Islet precursor cell (in vitro differentiated cells): ENCODE measurements around the gene GMDS.
"Not testable (repeated sequence)": the region's sequence is repeated elsewhere in the genome, so short reads cannot be mapped to it uniquely, and the experiment has no call there.

Experiments used
- DNase-seq: peaks from one replicate; pipeline ENCODE4 v3.0.0-alpha.2; 2018

GMDS gene

GRCh38 chr6:1850121-1850839, 395.1 kb downstream of the GMDS start:
- no peak for DNase-seq

DNA sequence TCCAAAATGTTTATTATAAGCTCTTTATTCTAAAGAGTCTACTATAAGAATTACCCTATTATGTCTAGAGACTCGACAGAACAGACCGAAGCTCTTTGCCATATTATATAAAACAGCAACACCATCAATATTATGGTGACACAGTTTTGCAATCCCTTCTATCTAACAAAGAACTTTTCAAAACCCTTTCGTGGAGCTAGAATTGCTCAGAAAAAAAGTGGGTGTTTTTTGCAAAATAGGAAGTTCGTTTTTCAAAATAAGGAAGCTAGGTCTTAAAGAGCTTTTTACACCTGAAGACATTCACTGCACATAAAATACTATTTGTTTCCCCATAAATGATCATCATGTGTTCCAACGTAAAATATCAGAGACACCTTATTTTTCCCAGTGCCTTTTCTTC, 395.7 kb downstream of the GMDS start:
- DNase-seq: no peak

- no peak for DNase-seq
Observed at GRCh38 chr6:1848752-1849151, 396.7 kb downstream of the GMDS start.

GRCh38 chr6:1846611-1847010, 398.8 kb downstream of the GMDS start:
- DNase-seq: no peak

- DNase-seq: not testable (repeated sequence)
Observed at GRCh38 chr6:1845543-1845942, 399.9 kb downstream of the GMDS start.

DNA sequence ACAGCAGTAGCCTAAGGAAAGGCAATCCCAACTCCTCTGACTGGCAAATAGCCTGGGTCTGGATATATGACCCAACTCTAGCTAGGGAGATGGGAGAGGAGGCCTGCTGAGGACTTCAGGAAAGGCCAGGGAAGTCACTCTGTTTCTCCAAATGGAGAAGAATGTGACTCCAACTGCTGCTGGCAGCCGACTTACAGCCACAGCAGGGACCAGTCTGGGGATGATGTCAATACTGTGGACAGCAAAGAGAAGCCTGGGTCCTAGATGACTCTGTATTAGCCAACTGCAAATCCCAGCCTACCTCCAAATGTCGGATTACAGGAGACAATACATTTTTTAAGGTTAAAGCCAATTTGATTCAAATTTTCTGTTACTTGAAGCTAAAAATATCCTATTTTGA, 403.1 kb downstream of the GMDS start:
- no peak for DNase-seq

GRCh38 chr6:1841136-1841535, 404.3 kb downstream of the GMDS start:
- DNase-seq: no peak

DNA sequence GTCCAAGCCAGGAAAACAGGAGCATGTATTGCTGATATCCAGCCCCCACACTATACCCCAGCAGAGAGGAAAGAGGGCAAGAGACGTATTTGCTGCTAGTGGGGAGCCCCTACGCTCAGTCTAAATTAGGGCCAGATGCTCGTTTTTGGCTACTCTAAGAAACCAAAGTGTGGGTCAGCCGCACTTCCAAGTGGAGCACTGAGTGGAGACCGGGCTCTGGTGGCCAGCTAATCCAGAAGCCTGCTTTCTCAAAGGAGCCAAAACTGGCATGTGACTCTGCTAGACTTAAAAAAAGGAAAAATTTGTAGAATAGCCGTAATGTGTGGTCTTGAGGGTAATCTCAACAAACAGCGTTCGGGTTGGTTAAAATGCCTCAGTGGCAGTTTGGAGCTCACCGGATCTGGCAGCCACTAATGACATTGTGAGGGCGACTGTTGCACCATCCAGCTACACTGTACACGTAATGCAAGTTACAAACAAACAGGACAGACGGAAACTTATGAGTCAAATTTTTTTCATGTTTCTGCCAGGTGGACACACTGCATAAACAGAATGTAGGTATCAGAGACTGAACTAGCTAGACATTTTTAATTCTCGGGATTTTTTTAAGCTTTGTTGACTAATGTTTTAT, 404.8 kb downstream of the GMDS start:
- no peak for DNase-seq

- DNase-seq: no peak
Observed at GRCh38 chr6:1839361-1839760, 406.0 kb downstream of the GMDS start.

DNA sequence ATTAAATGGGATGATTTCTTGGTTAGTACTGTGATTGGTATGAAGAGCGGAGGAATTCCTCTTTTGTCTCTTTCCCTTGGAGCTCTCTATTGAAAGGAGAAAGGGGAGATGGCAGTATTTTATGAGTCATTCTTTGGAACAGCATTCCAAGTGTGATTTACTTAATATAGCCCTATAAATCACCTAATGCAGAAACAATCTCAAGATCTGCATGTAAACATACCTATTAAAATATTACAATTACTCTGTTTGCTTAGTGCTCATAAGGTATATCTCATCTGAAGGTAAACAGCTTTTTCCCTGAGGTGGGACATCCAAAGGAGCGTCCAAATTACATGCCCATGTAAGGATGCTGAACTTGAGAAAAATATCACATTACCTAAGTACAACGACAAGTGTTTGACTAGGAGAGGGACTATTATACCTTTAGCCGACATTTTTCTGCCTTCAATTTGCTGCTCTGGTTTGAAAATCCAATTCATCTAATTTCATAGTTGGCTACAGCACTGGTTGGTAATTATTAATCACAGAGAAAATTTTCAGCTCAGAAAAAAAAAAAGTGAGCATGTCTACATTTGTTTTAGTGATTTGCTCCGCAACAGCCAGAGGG, 406.7 kb downstream of the GMDS start:
- no peak for DNase-seq

- DNase-seq: no peak
Observed at GRCh38 chr6:1837826-1838225, 407.6 kb downstream of the GMDS start.

DNA sequence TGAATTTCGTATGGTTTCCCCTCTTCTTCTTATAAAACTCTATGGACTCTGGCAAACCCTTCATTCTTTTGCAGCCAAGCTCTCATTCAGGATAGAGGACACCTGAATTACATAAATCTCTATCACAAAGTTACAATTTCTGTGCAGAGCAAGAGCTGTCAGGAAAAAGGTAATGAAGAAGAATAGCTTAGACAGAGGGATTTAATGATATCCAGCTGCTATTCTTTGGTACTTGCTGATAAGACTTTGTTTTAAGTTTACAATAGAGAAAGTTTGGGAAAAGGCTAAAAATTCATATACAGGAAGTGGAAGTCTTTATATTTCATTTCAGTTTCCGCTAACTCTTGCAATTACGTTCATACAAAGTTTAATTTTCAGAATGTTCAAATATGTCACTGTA, 408.7 kb downstream of the GMDS start:
- no peak for DNase-seq

DNA sequence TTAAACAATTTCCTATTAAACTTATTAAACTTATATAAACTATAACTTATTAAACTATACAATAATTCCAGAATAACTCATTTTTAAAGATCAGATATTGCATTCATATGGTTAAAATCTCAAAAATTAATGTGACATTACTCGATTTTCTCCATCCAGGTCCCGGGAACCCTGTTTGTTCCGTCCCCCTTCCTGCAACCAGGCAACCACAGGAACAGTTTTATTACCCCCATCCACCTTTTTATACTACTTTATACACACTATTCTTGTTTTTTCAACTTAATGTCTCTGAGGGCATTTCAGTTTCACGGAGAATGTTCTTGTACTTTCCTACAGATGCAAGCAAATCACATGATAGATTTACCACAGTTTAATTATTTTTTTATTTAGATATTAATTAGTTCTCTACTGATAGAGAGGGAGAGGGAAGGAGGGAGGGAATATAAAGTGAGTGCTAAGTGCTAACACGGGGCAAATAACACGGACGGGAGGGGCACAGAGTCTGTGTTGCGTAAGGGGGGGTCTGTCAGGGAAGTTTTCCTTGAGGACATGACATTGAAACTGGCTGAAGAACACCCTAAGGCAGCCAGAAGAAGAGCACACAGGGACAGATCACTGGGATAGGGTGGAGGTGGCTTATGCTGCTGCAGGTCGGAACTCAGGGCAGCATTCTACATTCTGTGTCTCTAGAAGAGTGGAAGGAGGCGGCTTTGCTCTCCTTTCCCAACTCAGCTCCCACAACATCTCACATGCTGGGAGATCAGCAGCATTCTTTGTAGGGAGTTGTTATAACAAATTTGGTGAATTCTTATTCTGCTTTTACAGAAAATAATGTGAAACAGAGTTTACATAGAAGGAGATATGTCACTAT, 410.5 kb downstream of the GMDS start:
- DNase-seq: no peak

DNA sequence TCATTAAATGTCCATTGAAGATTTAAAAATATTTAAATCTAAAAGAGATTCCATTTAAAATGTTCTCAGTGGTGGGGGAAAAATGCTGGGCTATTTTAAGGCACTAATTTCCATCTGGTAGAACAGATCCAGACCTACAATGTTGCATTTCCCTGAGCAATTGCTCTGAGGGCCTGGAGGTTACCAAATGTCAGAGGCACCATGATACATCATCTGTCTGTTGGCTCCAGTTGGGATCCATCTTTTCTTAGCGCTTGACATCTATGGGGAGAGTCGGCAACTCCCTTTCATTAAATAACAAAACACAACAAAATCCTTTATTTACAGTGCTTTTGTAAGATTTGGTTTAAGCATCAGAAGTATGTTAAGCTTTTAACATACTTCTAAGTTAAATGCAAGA, 411.2 kb downstream of the GMDS start:
- DNase-seq: no peak

GRCh38 chr6:1832844-1833787, 412.3 kb downstream of the GMDS start:
- DNase-seq: no peak

GRCh38 chr6:1832358-1832757, 413.0 kb downstream of the GMDS start:
- DNase-seq: no peak

DNA sequence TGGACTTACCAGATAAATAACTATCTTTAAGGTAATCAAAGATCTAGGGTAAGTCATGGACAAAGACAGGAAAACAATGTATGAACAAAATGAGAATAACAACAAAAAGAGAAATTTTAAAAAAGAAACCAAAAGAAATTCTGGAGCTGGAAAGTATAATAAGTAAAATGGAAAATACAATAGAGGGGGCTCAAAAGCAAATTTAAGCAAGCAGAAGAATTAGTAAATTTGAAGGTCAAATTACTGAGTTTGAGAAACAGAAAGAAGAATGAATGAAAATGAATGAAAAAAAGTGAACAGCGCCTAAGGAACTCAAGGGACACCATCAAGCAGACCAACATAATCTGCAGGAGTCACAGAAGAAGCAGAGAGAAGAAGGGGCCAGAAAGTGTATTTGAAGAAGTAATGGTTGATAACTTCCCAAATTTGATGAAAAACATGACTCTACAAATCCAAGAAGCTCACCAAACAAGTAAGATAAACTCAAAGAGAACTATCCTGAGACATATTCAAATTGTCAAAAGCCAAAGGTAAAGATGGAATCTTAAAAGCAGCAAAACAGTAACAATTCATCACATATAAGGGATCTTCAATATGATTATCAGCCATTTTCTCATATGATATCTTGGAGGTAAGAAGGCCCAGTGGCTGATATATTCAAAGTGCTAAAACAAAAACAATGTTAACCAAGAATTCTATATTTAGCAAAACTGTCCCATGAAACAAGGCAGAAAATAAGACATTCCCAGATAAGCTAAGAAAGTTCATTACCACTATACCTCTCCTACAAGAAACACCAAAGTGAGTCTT, 417.2 kb downstream of the GMDS start:
- DNase-seq: no peak

DNA sequence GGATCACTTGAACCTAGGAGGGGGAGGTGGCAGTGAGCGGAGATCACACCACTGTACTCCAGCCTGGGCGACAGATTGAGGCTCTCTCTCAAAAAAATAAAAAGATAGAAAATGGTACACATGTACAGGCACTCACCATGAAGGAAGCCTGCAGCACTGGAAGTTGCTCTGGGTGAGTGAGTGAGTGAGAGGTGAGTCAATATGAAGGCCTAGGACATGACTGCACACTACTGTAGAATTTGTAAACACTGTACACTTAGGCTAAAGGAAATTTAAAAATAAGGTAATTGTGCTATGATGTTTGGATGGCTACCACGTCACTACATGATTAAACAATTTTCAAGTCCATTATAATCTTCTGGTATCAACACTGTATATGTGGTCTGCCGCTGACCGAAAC, 419.5 kb downstream of the GMDS start:
- DNase-seq: no peak

- no peak for DNase-seq
Observed at GRCh38 chr6:1825277-1825676, 420.1 kb downstream of the GMDS start.

GRCh38 chr6:1821513-1822183, 423.8 kb downstream of the GMDS start:
- no peak for DNase-seq

GRCh38 chr6:1821164-1821512, 424.3 kb downstream of the GMDS start:
- DNase-seq: no peak
